ENCODE results near the gene LCN2. TPM values are rescaled to one million over a fixed set of nuclear protein-coding genes. Genes with fewer than 3 reads are reported as not detected.

The LCN2 gene
- total RNA-seq, 1 experiment from 2014 or later: 1.0 TPM

DNA sequence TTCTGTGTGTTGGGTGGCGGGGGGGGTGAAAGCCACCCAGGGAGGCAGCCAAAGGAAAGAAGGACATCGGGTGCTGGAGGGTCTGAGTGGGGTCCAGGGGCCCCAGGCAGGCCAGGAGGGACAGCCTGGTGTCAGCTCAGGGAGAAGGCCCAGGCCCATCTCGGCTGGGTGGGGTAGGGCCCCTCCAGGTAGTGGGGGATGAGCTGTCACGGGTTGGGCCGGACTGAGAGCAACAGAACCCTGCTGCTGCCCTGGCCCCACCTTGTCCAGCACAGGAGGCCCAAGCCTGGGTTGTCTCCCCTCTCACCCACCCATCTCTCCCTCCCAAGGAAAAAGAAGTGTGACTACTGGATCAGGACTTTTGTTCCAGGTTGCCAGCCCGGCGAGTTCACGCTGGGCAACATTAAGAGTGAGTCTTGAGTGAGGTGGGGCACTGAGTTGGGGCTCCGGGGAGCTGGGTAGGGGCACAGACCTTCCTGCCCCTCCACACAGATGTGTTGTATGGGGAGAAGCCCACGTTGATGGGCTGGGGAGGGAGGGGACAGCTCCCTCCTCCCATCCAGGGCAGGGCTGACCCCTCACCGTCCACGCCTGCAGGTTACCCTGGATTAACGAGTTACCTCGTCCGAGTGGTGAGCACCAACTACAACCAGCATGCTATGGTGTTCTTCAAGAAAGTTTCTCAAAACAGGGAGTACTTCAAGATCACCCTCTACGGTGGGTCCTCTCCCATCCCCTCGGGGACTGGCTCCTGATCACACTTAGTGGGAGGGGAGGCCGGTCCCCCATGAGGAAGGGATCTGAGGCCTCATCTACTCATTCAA is 2.3 kb downstream of the LCN2 start:
- Histone ChIP-seq H3K27ac (ENCODE audit: low read length) (no peak overlapping the region), H3K9me3 (ENCODE audit: control insufficient read depth, insufficient read depth, low read depth, low read length) (no peaks in the 10 kb centered on the region), H3K4me3 (ENCODE audit: low read depth in 2 of 2, low read length in 2 of 2) (no peak overlapping the region), H3K36me3 (ENCODE audit: control insufficient read depth, insufficient read depth, low read length) (no peaks in the 10 kb centered on the region), H3K27me3 (ENCODE audit: control insufficient read depth, insufficient read depth, low read length) (no peaks in the 10 kb centered on the region), H3K4me1 (ENCODE audit: control insufficient read depth, insufficient read depth, low read length) (peaks cover 5% of the 10 kb centered on the region)
- no TSS peak for BruUV-seq (replicated peaks)
- ATAC-seq (no peak), DNase-seq (ENCODE audit: low read depth, low spot score) (no peak)
- ChIA-PET CTCF (no interaction called here), POLR2A (no interaction called here)
- in situ Hi-C loops (cut with HindIII; ENCODE audit: low pct_unique_long_range_greater_than_20kb, low sequenced_read_pairs): no loop called here
- intact Hi-C loops (cut with micrococcal nuclease; ENCODE audit: unreplicated experiment): no loop called here
- TF ChIP-seq, protein P1, sequence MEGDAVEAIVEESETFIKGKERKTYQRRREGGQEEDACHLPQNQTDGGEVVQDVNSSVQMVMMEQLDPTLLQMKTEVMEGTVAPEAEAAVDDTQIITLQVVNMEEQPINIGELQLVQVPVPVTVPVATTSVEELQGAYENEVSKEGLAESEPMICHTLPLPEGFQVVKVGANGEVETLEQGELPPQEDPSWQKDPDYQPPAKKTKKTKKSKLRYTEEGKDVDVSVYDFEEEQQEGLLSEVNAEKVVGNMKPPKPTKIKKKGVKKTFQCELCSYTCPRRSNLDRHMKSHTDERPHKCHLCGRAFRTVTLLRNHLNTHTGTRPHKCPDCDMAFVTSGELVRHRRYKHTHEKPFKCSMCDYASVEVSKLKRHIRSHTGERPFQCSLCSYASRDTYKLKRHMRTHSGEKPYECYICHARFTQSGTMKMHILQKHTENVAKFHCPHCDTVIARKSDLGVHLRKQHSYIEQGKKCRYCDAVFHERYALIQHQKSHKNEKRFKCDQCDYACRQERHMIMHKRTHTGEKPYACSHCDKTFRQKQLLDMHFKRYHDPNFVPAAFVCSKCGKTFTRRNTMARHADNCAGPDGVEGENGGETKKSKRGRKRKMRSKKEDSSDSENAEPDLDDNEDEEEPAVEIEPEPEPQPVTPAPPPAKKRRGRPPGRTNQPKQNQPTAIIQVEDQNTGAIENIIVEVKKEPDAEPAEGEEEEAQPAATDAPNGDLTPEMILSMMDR (IDR thresholded peaks at IDR 0.05): no peak
- TF ChIP-seq SIN3A (IDR thresholded peaks at IDR 0.05; ENCODE audit: borderline replicate concordance, insufficient read depth, low read depth, low read length): no peak
- no peak for TF ChIP-seq TCF7L2 (IDR thresholded peaks at IDR 0.05; ENCODE audit: low read depth, low read length)
- no peak for TF ChIP-seq POLR2AphosphoS5 (IDR thresholded peaks at IDR 0.05; ENCODE audit: low read depth, low read length)
- TF ChIP-seq, protein P2, sequence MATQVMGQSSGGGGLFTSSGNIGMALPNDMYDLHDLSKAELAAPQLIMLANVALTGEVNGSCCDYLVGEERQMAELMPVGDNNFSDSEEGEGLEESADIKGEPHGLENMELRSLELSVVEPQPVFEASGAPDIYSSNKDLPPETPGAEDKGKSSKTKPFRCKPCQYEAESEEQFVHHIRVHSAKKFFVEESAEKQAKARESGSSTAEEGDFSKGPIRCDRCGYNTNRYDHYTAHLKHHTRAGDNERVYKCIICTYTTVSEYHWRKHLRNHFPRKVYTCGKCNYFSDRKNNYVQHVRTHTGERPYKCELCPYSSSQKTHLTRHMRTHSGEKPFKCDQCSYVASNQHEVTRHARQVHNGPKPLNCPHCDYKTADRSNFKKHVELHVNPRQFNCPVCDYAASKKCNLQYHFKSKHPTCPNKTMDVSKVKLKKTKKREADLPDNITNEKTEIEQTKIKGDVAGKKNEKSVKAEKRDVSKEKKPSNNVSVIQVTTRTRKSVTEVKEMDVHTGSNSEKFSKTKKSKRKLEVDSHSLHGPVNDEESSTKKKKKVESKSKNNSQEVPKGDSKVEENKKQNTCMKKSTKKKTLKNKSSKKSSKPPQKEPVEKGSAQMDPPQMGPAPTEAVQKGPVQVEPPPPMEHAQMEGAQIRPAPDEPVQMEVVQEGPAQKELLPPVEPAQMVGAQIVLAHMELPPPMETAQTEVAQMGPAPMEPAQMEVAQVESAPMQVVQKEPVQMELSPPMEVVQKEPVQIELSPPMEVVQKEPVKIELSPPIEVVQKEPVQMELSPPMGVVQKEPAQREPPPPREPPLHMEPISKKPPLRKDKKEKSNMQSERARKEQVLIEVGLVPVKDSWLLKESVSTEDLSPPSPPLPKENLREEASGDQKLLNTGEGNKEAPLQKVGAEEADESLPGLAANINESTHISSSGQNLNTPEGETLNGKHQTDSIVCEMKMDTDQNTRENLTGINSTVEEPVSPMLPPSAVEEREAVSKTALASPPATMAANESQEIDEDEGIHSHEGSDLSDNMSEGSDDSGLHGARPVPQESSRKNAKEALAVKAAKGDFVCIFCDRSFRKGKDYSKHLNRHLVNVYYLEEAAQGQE (IDR thresholded peaks at IDR 0.05; ENCODE audit: insufficient read depth in 1 of 2, low read depth in 2 of 2, low read length in 1 of 2): no peak

DNA sequence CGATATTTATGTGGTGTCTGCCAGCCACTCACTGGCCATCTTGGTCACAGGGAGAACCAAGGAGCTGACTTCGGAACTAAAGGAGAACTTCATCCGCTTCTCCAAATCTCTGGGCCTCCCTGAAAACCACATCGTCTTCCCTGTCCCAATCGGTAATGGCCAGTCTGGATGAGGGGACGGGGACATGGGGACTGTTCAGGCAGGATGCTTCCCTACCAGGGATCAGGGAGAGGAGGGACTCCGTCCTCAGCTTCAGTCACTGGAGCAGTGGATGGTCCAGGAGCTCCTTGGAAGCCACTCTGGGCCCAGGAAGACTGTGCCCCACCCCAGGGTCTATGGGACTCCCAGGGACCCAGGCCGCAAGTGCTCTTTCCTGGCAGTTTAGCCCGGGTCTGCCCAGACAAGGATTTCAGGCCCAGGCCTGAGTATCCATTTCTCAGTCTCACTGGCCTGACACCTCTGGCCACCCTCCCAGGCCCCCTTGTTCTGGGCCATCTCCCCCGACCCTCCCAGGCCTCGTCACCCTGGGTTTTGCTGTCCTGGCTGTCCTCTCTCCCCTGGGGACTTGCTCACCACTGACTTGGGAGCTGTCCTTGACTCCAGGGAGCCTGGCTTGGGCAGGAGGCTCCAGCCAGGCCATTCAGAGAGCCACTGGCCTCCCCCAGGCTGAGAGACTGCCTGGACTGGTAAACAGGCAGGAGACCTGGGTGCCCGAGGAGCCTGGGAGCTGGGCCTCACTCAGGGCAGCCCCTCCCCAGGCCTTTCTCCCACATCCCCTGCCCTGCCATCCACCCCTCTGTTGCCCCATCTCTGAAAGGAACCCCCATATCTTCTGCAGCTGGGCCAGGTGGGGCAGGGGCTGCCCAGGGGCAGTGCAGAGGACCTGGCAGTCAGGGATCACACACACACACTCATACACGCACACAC is 3.1 kb downstream of the LCN2 start:
- H3K4me1 ChIP-seq (ENCODE audit: control insufficient read depth, insufficient read depth, low read length): peaks cover 5% of the 10 kb centered on the region
- H3K27ac ChIP-seq (ENCODE audit: low read length): no peak overlapping the region
- DNase-seq (ENCODE audit: low read depth, low spot score) (no peak), ATAC-seq (no peak)
- TF ChIP-seq, protein P2 (IDR thresholded peaks at IDR 0.05; ENCODE audit: insufficient read depth in 1 of 2, low read depth in 2 of 2, low read length in 1 of 2): no peak
- no peak for TF ChIP-seq POLR2AphosphoS5 (IDR thresholded peaks at IDR 0.05; ENCODE audit: low read depth, low read length)
- no peaks in the 10 kb centered on the region for H3K36me3 ChIP-seq (ENCODE audit: control insufficient read depth, insufficient read depth, low read length)
- intact Hi-C loops (cut with micrococcal nuclease; ENCODE audit: unreplicated experiment): no loop called here
- H3K9me3 ChIP-seq (ENCODE audit: control insufficient read depth, insufficient read depth, low read depth, low read length): no peaks in the 10 kb centered on the region
- in situ Hi-C loops (cut with HindIII; ENCODE audit: low pct_unique_long_range_greater_than_20kb, low sequenced_read_pairs): no loop called here
- no TSS peak for BruUV-seq (replicated peaks)
- H3K4me3 ChIP-seq (ENCODE audit: low read depth in 2 of 2, low read length in 2 of 2): no peak overlapping the region
- CTCF ChIA-PET: no interaction called here
- POLR2A ChIA-PET: no interaction called here
- H3K27me3 ChIP-seq (ENCODE audit: control insufficient read depth, insufficient read depth, low read length): no peaks in the 10 kb centered on the region

Measured in Panc1 (cell line).